Activated T-helper 9 cell treated with anti-CD3 and anti-CD28 coated beads, Interleukin-2, amount 50 U/mL, for 16 hours (primary cell): ENCODE data around the gene RASSF5.

Experiments used
- DNase-seq: peaks from one replicate; pipeline ENCODE4 v3.0.0-alpha.2; 2020; ENCODE audit warnings: low read depth

RASSF5 gene

DNA sequence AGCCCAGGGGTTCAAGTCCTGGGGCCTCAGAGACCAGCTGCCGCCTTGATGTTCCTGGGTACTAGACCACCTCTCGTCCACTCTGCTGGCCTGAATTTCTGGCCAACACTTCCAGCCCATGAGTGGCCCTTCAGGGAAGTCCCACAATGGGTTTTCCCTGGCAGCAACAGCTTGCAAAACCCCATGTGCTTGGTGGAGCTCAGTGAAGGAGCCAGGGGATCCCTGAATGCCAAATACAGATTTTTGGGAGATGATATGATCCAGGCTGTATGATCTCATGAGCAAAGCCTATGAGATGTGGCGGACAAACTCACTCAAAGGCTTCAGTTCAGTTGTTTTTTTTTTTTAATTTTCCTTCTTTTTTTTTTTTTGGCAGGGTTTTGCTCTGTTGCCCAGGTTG is 9.6 kb upstream of the RASSF5 start:
- no peak for DNase-seq

DNA sequence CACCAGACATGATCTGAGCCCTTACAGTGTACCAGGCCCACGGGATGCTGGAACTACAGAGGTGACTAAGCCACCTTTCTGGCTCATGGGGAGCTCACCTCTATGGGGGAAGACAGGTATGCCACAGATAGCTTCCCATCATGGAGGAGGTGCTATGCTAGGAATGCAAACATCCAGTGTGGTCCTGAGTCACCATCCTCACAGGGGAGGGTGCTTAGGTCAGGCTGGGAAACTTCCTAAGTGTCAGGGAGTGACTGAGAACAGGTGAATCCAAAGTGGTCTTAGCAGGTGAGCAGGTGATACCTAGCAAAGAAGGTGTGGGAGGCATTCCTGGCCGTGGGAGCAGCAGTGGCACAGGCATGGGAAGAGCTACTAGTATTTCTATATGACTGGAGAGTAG is 8.6 kb upstream of the RASSF5 start:
- no peak for DNase-seq

DNA sequence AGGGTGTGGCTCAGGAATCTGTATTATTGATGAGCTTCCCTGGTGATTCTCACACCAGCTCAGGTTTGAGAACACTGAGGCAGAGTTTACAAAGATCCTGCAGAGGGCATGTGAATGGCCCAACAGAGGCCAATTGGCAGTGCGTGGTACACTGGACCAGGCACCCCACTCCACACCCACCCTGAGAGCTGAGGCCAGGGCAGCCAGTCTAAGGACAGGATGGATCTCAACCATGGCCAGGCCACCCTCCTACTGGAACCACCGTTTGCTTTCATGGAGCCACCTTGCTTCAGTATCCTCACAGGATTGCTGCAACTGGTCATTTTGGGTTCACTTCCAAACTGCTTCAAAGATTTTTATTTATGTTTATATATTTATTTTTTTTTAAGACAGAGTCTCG is 7.3 kb upstream of the RASSF5 start:
- no peak for DNase-seq

DNA sequence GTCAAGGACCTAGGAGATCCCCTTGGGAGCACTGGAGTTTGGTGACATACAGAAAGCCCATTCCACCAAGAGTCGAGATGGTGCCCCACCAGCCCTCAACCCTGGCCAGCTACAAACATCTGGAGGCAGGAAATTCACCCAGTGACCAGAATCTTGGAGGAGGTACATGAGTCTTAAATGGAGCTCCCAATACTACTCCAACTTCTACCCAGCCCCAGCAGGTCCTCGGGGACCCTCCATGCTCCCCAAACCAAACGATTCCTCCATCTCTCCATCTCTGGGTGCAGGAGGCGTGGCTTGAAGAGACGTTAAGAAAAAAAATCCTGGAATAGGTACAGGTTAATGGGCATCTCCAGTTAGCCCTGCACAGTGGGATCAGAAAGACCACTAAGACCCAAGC is 5.5 kb upstream of the RASSF5 start:
- DNase-seq: no peak

DNA sequence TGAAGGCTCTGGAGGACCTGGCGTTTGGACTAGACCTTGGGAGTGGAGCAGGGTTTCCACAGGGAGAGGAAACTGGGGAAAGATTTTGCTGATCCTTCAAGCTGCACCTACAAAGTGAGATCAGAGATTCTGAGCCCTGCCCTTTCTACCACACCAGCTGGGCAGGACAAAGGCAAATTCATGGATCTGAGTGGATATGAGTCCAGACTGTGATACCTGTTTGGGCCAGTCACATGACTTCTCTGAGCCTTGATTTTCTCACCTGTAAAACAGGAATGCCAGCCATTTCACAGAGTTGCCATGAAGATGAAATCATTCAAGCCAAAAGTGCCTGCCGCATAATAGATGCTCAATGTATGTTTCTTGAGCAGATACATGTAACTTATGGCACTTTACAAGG is 4.9 kb upstream of the RASSF5 start:
- no peak for DNase-seq

DNA sequence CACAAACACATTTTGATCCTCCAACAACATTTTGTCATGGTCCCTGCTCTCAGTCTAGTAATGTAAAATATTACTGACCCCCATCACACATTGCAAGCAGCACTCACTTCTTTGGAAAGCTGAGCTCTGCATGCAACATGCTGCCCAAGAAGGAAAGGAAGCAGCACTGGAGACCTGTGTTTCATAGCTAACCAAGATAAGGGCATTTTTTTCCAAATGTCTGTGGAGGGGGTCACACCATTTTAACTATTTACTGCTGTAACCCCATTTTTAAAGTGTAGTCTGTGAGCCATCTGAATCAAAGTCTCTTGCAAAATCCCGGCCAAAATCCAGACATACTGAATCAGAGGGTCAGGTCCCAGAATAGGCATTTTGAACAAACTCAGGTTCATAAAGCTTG is 4.5 kb upstream of the RASSF5 start:
- DNase-seq: no peak

DNA sequence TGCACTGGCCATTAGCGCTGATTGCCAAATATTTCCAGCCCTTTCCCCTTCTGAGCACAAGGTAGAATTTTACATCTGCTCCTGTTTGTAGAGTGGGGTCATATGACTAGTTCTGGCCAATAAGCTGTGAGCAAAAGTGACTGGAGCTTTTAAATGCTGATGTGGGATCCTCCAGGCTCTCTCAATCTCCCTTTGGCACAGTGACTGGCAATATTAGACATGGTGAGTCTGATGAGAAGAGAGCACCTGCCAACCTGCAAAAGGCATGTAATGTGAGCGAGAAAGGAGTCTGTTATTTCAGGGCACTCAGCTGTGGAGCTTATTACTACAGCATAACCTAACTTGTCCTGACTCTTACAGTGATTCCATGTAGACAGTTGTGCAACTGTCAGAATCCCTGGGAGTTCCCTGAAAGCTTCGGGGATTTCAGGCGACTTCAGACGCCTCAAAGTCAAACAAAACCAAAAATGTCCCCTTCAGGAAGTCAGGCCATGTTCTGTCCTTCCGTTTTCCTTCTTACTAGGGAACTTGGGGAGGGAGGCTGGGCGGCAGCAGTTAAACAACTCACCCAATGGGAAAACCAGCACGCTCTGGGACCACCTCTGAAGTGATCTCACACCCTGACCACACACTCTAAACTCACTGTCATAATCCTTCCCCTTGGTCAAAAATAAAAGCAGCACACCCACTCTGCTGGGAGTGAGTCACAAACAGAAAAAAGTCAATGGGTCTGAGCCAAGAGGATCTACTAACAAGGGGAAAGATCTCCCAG is 3.6 kb upstream of the RASSF5 start:
- peak; percentile 31 for DNase-seq

DNA sequence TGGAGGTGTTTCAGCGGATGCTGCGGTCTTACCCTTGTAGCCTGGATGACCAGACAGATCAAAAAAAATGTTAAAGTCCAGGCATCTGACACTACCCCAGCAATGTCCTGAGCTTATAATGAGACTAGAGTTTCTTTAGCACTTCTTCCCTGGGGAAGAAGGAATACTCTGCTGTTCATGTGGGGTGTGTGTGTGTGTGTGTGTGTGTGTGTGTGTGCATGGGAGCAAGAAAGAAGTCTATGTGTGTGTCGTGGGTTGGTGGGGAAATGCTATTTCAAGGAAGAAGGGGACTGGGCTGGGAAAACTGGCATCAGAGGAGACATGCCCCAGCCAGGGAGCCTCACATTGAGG is 3.0 kb upstream of the RASSF5 start:
- DNase-seq: no peak

DNA sequence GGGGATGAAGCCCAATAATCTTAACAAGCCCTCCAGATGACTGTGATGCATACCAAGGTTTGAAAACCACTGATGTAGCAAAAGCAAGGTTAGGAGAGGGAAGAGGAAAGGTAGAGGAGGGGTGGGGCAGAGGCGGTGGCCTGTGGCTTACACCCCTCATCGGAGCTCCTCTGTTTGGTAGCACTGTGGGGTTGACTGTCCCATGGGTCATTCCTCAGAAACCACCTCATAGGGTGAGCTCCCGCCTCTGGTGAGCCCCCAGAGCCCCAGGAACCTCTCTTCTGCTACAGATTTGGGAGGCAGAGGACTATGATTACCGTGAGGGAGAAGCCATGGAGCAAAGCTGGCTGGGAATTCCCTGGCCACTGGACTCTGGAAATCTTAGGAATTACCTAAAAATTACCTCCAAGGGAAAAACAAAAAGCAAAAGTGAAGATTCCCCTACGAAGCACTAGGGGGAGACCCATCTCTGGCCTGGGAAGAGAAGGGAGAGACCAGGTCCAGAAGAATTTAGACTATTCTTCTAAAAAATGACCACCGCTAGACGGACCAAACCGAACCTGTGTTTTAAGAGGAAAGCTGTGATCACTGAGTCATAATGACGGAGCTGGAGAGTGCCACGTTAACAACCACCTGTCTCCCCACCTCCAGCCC is 1.5 kb upstream of the RASSF5 start:
- no peak for DNase-seq

DNA sequence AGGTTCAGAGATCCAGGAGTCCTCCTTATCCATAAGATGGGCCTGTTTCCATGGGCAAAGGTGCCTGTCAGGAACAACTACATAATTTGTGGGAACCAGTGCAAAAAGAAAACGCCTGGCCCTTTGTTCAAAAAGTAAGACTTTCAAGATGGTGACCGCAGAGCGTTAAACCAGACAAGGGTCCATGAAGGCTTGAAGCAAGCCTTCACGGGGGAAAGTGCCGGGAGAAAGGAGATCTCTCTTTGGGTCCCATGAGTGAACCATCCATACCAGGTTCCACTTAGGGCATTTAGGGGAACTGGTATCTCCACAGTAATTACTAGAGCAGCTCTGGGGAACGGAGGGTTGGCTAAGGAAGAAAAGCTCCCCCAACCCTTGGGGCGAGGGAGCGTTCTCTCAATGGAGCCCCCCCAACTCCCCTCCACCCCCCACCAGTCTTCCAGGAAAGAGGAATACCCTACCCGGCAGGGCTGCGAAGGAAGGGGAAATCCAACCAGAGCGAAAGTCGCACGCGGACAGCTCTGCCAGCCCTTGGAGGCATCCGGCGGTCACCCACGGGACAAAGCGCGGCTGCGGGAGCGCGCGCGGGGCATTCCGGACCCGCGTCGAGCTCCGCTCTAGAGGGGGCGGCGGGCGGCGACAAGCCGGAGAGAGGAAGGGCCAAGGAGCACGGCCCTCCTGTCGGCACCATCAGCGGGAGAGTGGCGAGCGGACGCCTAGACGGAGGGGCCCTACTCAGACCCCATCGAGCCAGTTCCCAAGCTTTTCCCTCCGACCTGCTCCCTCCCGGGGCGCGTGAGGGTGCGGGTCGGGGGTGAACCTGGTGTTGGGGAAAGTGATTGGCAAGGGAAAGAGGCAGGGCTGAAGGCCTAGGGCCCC is 687 bp upstream of the RASSF5 start:
- DNase-seq: no peak

DNA sequence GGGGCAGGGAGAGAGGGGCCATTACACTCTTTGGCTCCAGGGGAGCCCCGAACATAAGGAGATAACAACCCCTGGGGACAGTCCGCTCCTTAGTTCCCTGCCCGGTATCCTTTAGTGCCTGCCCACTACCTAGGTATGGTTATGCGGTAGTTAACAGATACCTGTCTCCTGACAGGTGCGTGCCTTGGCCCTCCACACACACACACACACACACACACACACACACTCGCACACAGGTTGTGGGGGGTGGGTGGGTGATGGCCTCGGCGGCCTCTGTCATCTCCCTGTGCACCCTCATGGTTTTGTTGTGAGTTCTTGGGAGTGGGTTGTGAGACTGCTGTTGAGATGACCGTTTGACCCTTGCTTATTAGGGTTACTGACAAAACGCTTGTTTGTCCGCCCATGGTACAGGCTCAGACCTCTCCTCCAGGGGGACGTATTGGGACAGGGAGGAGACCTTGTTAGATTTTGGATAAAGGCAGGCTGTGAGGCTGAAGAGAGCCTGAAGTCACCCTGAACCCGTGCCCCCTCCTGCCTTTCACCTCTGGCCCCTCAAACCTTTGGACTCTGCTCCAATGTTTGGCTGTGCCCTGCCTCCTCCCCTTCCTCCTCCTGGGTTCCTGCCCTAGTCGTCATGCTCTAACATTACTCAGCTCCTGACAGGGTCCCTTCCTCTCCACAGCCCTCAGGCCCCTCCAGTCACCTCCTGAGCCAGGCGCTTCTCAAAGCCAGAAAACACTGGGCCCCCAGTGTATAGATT is 979 bp downstream of the RASSF5 start:
- DNase-seq: no peak

DNA sequence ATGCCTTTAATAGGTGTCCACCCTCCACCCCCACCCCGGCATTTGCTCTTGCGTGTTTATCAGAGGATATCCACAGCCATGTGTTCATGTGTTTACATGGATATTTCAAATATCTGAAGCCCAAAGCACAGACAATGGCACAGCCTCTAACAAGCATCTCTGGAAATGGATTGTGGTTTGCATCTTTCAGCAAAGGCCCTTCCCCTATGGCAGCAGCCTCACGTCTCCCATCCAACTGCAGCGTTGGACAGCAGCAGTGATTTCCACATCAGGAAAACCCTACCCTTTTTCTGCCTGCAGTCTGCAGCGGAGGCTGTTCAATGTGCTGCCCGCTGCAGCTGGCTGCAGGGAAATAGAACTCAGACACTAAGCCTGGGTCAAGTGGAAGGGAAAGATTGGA is 1.6 kb downstream of the RASSF5 start:
- no peak for DNase-seq

DNA sequence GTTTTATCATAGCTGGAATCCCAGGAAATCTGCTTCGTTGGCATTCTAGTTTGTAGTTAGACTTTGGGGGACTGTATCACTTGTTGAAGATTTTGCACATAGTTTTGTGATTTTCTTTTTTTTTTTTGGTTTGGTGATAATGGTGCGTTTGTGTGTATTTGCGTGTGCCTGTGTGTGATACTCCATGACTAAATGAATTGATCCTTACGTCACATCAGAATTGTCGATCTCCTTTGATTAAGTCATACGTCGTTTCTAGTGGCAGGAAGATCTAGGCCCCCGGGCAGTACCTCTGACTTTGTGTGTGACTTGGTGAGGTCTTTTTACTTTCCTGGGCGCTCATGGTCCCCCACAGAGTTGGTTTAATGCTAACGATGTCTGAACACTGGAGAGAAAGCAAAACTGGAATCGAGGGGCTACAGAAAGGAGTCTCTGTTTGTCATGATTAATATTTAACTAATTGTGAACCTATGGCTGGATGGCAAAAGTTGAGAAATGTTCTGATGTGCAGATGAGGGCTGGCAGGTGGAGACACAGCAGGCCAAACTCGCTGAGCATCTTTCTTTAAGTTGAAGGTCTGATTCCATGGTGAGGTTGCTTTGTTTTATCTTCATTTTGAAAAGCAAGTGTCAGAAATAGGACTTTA is 2.4 kb downstream of the RASSF5 start:
- DNase-seq: no peak

DNA sequence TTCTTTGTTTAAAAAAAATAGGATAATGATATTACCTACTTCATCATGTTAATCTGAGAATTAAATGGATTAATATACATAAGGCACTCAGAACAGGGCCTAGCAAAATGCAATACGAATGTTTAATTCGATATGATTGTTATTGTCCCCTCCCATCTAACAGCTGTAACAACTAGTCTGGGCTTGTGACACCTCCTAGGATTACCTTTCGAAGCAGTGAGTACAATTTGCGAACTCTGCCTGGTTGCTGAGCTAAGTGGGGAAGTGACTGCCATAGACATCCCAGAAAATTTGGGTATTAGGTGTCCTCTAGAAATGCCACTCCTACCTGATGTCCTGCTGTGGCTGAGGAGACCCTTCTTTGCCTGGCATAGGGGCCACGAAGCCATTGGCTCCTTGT is 3.0 kb downstream of the RASSF5 start:
- DNase-seq: no peak

DNA sequence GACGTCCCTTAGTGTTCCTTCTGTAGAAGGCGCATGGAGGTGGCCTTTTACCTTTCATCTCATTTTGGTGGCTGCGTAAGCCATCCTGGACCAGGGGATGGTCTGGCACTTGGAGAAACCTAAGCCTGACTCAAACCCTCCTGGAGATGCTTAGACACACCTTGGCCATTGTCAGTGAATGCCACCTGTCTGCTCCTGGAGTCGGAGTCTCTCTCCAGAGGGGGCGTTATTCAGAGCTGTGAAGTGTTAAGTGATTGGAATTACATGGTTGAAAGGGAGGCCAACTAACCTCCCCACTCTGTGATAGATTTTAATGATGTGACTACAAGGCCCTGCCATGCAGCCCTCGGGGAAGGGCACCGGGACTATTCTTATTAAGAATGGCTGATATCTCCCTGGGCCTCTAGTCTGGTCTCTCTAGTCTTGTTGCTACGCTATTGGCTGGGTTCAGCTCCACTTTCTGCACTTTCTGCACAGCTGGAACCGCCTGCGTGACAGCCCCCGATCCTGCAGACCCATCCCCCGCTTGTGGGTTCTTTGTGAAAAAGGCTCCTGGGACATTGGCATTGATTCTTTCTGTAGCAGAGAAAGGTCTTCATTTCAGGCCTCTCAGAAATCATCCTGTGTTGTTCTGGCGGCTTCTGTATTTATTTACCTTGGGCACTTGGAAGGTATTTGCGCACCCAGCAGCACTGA is 4.2 kb downstream of the RASSF5 start:
- no peak for DNase-seq

DNA sequence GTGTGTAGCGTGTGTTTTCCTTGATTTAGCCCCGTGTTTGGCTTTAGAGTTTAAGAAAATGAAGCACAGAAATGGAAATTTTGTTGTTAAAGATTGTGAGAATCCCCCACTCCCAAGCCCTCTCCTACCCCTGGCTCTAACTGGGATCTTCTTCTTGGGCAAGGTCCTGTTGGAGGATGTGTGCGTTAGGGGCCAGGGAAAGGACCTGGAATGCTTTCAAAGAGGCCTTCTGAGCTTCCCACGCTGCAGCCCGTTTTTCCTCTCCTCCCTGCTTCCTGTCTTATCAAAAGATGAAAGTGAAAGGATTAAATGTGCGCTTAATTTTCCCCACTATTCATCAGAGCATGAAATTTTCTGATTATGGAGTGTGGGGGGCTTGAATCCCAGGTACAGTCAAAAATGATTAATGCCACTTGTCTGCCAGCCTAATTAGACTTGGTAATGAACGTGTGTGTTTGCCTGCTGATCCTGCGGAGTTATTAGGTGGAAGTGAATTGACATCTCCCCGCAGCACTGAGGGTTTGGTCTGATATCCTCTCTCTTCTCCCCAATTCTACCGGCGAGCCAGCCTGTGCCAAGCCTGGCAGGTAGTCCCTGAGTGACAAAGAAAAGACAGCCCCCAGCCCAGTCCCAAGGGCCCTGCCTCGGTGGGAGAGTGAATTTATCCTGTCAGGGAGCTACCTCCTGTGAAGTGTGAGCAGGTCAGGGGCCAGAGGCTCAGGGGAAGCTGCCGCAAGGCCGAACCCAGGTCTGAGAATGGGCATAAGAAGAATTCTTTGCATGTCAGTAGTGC is 4.9 kb downstream of the RASSF5 start:
- no peak for DNase-seq

DNA sequence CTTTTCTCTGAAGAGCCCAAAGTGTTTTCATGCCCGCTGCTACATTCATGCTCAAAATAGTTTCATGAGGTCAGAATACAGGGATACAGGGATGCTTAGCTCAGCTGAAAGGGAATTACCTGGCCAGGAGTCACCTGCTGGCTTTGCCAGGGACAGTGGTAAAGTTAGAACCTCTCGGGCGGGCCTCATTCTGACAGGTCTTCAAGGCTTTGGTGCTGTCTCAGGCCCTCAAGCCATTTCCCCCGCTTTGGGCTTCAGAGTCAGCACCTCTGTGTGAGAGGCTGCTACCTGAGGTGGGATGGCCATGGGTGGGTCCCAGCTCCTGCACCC is 5.5 kb downstream of the RASSF5 start:
- no peak for DNase-seq

DNA sequence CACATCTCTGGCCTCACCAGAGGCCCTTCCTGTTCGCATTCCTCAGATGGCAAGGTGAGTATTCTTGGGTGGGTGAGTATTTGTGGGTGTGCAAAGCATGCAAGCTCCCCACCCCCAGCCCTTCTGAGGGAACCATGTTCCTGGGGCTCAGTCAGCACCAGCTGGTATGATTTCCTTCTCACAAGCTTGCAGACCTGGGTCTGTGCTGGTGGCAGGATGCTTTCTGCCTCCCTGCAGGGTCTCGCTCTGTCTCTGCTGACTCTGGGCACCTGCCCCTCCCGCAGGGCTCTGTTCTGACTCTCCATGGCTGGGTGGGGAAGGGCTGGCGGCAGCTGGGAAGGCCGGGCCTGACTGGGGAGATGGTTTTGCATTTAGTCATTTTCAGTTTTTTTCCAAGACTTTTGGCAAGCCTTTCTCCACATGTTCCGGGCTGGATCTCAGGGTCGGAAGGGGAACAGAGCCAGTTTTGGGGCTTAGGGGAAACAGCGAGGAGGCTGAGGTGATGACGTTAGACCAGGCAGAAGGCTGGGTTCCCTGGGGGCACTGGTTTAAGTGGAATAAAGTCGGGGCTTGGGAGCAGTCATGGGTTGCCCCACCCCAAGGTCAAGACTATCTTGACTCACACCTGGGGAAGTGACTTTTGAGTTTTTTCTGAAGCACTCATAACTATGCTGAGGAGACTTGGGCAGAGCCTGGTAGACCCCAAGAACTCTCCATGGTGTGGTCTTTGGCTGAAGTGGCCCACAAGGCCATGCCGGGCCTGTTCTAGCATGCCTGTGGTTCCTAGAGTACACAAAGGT is 6.2 kb downstream of the RASSF5 start:
- no peak for DNase-seq

DNA sequence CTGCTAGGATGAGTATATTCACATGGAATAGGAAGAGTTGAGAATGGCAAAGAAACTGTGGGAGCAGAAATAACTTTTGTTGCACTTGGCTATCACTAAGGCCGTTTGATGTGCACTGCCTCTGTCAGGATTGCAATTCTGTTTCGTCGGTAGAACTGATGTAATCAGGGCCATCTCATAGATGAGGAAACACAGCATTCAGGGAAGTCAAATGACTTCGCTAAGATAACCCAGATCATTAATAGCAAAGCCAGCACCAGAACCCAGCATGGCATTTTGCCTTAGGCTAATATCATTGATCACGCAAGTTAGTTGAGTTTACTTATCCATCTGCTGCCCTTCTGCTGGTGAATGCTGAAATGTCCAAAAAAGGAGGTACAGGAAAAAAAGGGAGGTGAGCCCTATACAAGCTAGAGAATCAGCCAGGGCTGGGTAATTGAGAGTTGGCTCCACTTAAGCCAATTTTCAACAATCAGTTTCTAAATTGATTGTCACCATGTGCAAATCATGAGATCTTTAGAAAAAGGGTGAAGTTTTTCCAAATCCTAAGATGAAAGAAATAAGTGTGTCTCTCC is 7.6 kb downstream of the RASSF5 start:
- DNase-seq: no peak

DNA sequence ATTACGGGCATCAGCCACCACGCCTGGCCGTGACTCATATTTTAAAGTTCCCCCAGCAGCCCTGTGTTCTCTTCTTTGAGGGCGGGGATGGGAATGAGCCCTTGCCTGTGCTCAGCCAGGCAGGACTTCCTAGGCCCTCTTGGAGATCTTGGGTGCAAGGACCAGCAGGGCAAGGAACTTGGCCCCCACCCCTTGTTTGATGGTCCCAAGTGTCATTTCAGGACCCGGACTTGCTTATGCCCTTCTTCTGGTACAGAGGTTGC is 9.3 kb downstream of the RASSF5 start:
- no peak for DNase-seq
